GM10248 (cell line): ENCODE data around the gene SPG11.
"Not testable (repeated sequence)": the region's sequence is repeated elsewhere in the genome, so short reads cannot be mapped to it uniquely, and the experiment has no call there.

Source experiments
- CTCF ChIA-PET: fragments of 300-600 bp; sonication (Branson Sonifier 250); formaldehyde crosslinking; extraction: SDS; loops from one replicate; lab custom pipeline; 2021; ENCODE audit warnings: antibody characterized with exemption; lab: Yijun Ruan, JAX
- POLR2A ChIA-PET: fragments of 350-650 bp; sonication (Branson Sonifier 250); formaldehyde crosslinking; extraction: SDS; loops from one replicate; lab custom pipeline; 2020; ENCODE audit warnings: antibody characterized with exemption; lab: Yijun Ruan, JAX
- DNase-seq: peaks from one replicate; pipeline ENCODE4 v3.0.0; 2012; ENCODE audit errors: extremely low spot score
- TF ChIP-seq, protein P1 (sequence below): IDR thresholded peaks from 2 replicates; pipeline ENCODE4 v1.5.1; 2012; ENCODE audit warnings: mild to moderate bottlenecking, low read depth; ENCODE audit errors: extremely low read depth, missing control alignments, control extremely low read depth

Gene SPG11

DNA sequence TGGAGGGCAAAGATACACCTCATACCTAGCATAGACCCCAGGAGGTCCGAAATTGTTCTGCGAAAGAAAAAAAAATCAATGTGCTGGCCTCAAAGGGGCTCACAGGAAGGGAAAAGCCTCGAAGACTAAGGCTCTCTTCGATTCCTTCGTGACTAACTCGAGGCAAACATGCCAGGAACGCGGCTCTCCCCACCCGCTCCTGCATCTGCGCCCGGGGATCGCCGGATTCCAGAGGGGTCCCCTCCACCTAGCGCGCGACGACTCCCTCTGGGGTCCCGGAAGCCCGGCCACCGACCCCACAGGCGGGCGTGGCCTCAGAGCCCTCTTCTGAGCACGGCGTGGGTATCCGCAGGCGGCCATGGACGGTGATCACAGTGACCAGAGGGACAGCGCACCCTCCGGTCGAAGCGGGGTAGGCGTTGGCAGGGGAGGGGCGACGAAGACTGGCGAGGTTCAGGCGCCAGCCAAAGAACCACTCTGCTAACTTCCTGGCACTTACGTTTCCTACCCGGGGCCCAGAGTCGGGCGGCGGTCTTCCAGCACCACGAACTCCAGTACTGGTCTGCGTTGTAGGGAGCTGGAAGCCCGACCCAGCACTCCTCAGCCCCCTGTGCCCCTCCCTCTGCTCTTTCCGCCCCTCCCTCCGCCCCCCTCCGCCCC, 127.0 kb downstream of the SPG11 start:
- CTCF ChIA-PET, result interaction anchor here (1.0 to 2.1 kb wide), 2 partner anchors 9 to 10 kb away, joined by 7 to 15 read pairs; no protein-coding TSS in a partner anchor
- DNase-seq, result no peak
- TF ChIP-seq, protein P1, sequence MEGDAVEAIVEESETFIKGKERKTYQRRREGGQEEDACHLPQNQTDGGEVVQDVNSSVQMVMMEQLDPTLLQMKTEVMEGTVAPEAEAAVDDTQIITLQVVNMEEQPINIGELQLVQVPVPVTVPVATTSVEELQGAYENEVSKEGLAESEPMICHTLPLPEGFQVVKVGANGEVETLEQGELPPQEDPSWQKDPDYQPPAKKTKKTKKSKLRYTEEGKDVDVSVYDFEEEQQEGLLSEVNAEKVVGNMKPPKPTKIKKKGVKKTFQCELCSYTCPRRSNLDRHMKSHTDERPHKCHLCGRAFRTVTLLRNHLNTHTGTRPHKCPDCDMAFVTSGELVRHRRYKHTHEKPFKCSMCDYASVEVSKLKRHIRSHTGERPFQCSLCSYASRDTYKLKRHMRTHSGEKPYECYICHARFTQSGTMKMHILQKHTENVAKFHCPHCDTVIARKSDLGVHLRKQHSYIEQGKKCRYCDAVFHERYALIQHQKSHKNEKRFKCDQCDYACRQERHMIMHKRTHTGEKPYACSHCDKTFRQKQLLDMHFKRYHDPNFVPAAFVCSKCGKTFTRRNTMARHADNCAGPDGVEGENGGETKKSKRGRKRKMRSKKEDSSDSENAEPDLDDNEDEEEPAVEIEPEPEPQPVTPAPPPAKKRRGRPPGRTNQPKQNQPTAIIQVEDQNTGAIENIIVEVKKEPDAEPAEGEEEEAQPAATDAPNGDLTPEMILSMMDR, result peak; percentile 39
- POLR2A ChIA-PET, result interaction anchor here (0.8 to 1.1 kb wide), 3 partner anchors 8 to 177 kb away, joined by 3 read pairs; no protein-coding TSS in a partner anchor

DNA sequence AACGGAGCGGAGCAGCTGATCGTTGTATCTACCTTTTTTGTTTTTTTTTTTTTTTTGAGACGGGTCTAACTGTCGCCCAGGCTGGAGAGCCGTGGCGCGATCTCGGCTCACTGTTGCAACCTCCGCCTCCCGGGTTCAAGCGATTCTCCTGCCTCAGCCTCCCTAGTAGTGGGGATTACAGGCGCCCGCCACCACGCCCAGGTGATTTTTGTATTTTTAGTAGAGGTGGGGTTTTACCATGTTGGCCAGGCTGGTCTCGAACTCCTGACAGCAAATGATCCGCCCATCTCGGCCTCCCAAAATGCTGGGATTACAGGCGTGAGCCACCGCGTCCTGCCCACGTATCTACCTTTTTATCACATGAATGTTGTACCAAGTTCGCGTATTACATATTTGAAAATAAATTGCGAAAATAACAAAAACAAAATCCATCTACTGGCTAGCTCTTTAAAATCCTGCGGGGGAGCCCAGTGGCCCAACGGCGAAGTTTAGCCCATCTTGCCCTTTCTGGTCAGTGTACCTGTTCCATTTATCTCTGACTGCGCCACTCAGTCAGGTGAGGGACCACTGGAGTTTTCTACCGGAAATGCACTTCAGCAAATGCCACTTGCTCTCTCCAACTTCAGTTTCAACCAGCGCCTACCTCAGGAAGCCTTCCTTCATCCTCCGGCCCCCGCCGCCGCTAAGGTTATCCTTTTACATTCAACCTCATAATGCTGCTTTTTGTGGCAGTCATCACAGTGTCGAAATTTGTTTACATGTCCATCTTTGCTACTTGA, 127.8 kb downstream of the SPG11 start:
- peak; percentile 28 for DNase-seq

DNA sequence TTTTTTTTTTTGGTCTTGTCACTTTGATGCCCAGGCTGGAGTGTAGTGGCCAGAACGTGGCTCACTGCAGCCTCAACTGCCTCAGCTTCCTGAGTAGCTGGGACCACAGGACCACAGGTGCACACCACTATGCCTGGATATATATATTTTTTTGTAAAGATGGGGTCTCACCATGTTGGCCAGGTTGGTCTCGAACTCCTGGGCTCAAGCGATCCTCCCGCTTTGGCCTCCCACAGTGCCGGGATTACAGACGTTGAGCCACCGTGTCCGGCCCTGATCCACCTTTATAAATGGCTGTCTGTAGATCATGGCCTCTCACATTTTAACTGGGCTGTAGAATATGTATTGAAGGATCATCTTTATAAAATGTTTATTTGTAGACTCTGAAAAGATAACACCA, 128.4 kb downstream of the SPG11 start:
- no peak for DNase-seq
- TF ChIP-seq, protein P1, result no peak
- ChIA-PET CTCF (interaction anchor here (1.6 kb wide), 1 partner anchor 11 kb away, joined by 4 read pairs; no protein-coding TSS in a partner anchor), POLR2A (no interaction called here)

More for the DNA sequence above, 127.8 kb downstream of the SPG11 start:
- TF ChIP-seq, protein P1, result no peak
- CTCF ChIA-PET, result interaction anchor here (1.6 kb wide), 1 partner anchor 10 kb away, joined by 4 read pairs; no protein-coding TSS in a partner anchor
- POLR2A ChIA-PET, result no interaction called here

DNA sequence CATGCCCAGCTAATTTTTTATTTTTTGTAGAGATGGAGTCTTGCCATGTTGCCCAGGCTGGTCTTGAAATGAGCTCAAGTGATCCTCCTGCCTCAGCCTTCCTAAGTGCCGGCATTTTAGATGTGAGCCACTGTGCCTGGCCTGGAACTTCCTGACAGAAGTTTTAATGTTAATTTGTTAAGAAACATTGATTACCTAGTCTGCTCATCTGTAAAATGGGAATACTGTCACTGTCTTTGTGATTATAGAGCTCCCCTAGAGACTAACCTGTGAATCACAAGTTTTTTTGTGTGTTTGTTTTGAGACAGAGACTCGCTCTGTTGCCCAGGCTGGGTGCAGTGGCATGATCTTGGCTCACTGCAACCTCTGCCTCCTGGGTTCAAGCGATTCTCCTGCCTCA, 130.8 kb downstream of the SPG11 start:
- no peak for DNase-seq
- TF ChIP-seq, protein P1, result no peak
- ChIA-PET CTCF (interaction anchor here (0.9 to 3.8 kb wide), 3 partner anchors 13 to 65 kb away, joined by 3 to 14 read pairs (median 4); no protein-coding TSS in a partner anchor), POLR2A (interaction anchor here (0.6 kb wide), 1 partner anchor 11 kb away, joined by 3 read pairs; no protein-coding TSS in a partner anchor)

DNA sequence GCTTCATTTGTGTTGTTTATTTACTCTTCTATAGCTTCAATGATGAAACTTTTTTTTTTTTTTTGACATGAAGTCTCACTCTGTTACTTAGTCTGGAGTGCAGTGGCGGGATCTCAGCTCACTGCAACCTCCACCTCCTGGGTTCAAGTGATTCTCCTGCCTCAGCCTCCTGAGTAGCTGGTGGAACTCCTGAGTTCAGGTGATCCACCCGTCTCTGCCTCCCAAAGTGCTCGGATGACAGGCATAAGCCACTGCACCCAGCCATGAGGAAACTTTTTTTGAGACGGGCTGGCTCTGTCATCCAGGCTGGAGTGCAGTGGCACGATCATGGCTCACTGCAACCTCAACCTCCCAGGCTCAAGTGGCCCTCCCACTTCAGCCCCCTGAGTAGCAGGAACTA, 131.2 kb downstream of the SPG11 start:
- not testable (repeated sequence) for DNase-seq
- ChIA-PET CTCF (interaction anchor here (0.6 to 3.8 kb wide), 4 partner anchors 13 to 65 kb away, joined by 3 to 14 read pairs (median 4); no protein-coding TSS in a partner anchor), POLR2A (interaction anchor here (0.6 kb wide), 1 partner anchor 12 kb away, joined by 3 read pairs; no protein-coding TSS in a partner anchor)

DNA sequence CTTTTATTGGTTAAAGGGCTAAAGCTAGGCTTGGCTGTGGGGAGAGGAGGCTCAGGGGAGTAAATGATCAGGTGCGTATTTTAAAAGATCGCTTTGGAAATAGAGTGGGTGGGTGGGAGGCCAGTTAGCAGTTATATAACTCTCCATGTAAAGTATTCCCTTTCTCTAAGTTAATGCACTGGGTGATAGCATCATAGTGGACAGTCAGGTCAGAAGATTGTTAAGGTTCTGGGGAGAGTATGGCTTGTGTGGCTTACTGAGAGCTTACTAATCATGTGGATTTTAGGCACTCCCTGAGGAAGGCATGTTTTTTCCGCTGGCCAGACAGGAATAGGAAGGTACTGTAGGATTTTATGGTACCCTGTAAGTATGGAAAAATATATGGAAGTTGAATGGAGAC, 132.8 kb downstream of the SPG11 start:
- CTCF ChIA-PET, result interaction anchor here (3.8 kb wide), 1 partner anchor 15 kb away, joined by 14 read pairs; no protein-coding TSS in a partner anchor
- no peak for DNase-seq
- TF ChIP-seq, protein P1, result no peak
- POLR2A ChIA-PET, result interaction anchor here (0.9 kb wide), 1 partner anchor 14 kb away, joined by 3 read pairs; no protein-coding TSS in a partner anchor
